HepG2 (cell line): ENCODE measurements around the gene OXLD1. TPM values are rescaled to one million over a fixed set of nuclear protein-coding genes. Genes with fewer than 3 reads are reported as not detected.

Experiments used
- ATAC-seq: fragments of 200-7000 bp; cut with Tn5 transposase; 3 replicates; pipeline ENCODE4 v1.9.1; 2020; ENCODE audit warnings: mild to moderate bottlenecking, moderate library complexity
- BruUV-seq: library from RNA; stranded (reverse); fragments of 400-500 nt; replicated peaks from 2 replicates; lab custom pipeline; 2021; lab: Mats Ljungman, UMichigan
- CTCF ChIA-PET: fragments of 300-600 bp; formaldehyde crosslinking; extraction: SDS; loops from one replicate; lab custom pipeline; 2021; ENCODE audit warnings: low total read pairs, inconsistent platforms, low intra/inter-chr PET ratio; lab: Yijun Ruan, JAX
- POLR2A ChIA-PET: fragments of 350-600 bp; sonication (Branson Sonifier 250); formaldehyde crosslinking; loops from one replicate; lab custom pipeline; 2020; ENCODE audit warnings: antibody characterized with exemption, inconsistent platforms; lab: Yijun Ruan, JAX
- DNase-seq: peaks from one replicate; pipeline ENCODE4 v3.0.0-alpha.2; 2015; ENCODE audit warnings: low spot score
- FAIRE-seq: peaks from 3 replicates; lab custom pipeline; 2011; peaks lifted over from hg19 to GRCh38; lab: Jason Lieb, UNC
- H2AFZ ChIP-seq: one replicate; pipeline ENCODE4 v1.6.1; 2011; ENCODE audit warnings: low read length, inconsistent platforms
- H3K27ac ChIP-seq: fragments of 300-600 bp; 3 replicates; pipeline ENCODE4 v1.8.0; 2011; ENCODE audit warnings: mixed run types, mild to moderate bottlenecking, mixed read lengths, low read length, inconsistent platforms; ENCODE audit not compliant: insufficient read depth; ENCODE audit errors: extremely low read length
- H3K27me3 ChIP-seq, 2 experiments: fragments of 200-600 bp in 1 of 2; 2 replicates in 1 of 2; 3 replicates in 1 of 2; pipeline versions ENCODE4 v1.6.0 to v1.8.0; 2011; ENCODE audit warnings: low read length in 2 of 2, mild to moderate bottlenecking in 2 of 2, moderate library complexity in 2 of 2, inconsistent platforms in 1 of 2; ENCODE audit not compliant: insufficient read depth in 2 of 2, control insufficient read depth in 1 of 2
- H3K36me3 ChIP-seq, 2 experiments: fragments of 200-600 bp in 1 of 2; replicated peaks in 1 of 2; 2 replicates in 1 of 2; 3 replicates in 1 of 2; pipeline versions ENCODE4 v1.5.1 to v1.8.0; 2011; ENCODE audit warnings: low read length in 2 of 2, inconsistent platforms in 1 of 2; ENCODE audit not compliant: insufficient read depth in 2 of 2, control insufficient read depth in 1 of 2
- H3K4me1 ChIP-seq: 2 replicates; pipeline ENCODE4 v1.5.1; 2012; ENCODE audit warnings: low read length, inconsistent platforms; ENCODE audit not compliant: insufficient read depth
- H3K4me2 ChIP-seq: 2 replicates; pipeline ENCODE4 v1.6.0; 2011; ENCODE audit warnings: low read depth, low read length, inconsistent platforms
- H3K4me3 ChIP-seq, 3 experiments: fragments of 200-600 bp in 1 of 3; sonication (generic), shearing (Covaris generic) in 1 of 3; replicated peaks in 1 of 3; 2 replicates each; pipeline ENCODE4 v1.5.1; 2011 to 2016; ENCODE audit warnings: low read length in 3 of 3, inconsistent platforms in 2 of 3, low read depth in 2 of 3, mild to moderate bottlenecking in 2 of 3, control low read depth in 1 of 3, mixed read lengths in 1 of 3; ENCODE audit not compliant: insufficient read depth in 1 of 3
- H3K79me2 ChIP-seq: one replicate; pipeline ENCODE4 v1.6.1; 2011; ENCODE audit warnings: low read length, inconsistent platforms; ENCODE audit not compliant: insufficient read depth
- H3K9ac ChIP-seq: 2 replicates; pipeline ENCODE4 v1.6.0; 2011; ENCODE audit warnings: mild to moderate bottlenecking, low read depth, low read length, inconsistent platforms; ENCODE audit not compliant: insufficient read depth
- H3K9me3 ChIP-seq: 2 replicates; pipeline ENCODE4 v1.5.1; 2012; ENCODE audit warnings: mild to moderate bottlenecking, low read length
- H4K20me1 ChIP-seq: 2 replicates; pipeline ENCODE4 v1.6.0; 2011; ENCODE audit warnings: inconsistent platforms, mild to moderate bottlenecking, low read length, moderate library complexity; ENCODE audit not compliant: insufficient read depth
- CBFB ChIP-seq: sonication (generic); formaldehyde crosslinking; IDR thresholded peaks from 2 replicates; pipeline ENCODE4 v1.4.0; 2020; ENCODE audit warnings: missing genetic modification reagents
- HDAC1 ChIP-seq: sonication (generic); formaldehyde crosslinking; IDR thresholded peaks from 2 replicates; pipeline ENCODE4 v1.5.1; 2020; ENCODE audit warnings: mild to moderate bottlenecking, missing genetic modification reagents
- KLF6 ChIP-seq: IDR thresholded peaks from 2 replicates; pipeline ENCODE4 v1.8.0; 2016; ENCODE audit warnings: missing biosample characterization, missing genetic modification reagents
- NBN ChIP-seq: fragments of 450-650 bp; conservative IDR thresholded peaks from 2 replicates; pipeline ENCODE4 v1.6.1; 2017
- NR2C2 ChIP-seq: sonication (generic); formaldehyde crosslinking; IDR thresholded peaks from 2 replicates; pipeline ENCODE4 v1.4.0; 2020; ENCODE audit warnings: missing genetic modification reagents, mild to moderate bottlenecking, moderate library complexity, borderline replicate concordance
- PAX8 ChIP-seq: sonication (generic); formaldehyde crosslinking; IDR thresholded peaks from 2 replicates; pipeline ENCODE4 v1.8.0; 2022; ENCODE audit warnings: mild to moderate bottlenecking, missing genetic modification reagents, borderline replicate concordance
- TP53 ChIP-seq: sonication (generic); formaldehyde crosslinking; conservative IDR thresholded peaks from 2 replicates; pipeline ENCODE4 v1.4.0; 2020; ENCODE audit warnings: missing genetic modification reagents
- ZNF496 ChIP-seq: sonication (generic); formaldehyde crosslinking; IDR thresholded peaks from 2 replicates; pipeline ENCODE4 v1.8.1; 2023; ENCODE audit warnings: mild to moderate bottlenecking, moderate library complexity, missing genetic modification reagents; ENCODE audit not compliant: insufficient replicate concordance
- ZNF530 ChIP-seq: sonication (generic); formaldehyde crosslinking; IDR thresholded peaks from 2 replicates; pipeline ENCODE4 v1.5.0; 2020; ENCODE audit warnings: low read depth, mild to moderate bottlenecking, missing genetic modification reagents
- ZNF547 ChIP-seq: sonication (generic); formaldehyde crosslinking; IDR thresholded peaks from 2 replicates; pipeline ENCODE4 v1.5.1; 2020; ENCODE audit warnings: mild to moderate bottlenecking, missing genetic modification reagents
- ZNF761 ChIP-seq: sonication (generic); formaldehyde crosslinking; conservative IDR thresholded peaks from 2 replicates; pipeline ENCODE4 v1.4.0; 2020; ENCODE audit warnings: mild to moderate bottlenecking, missing genetic modification reagents
- WGBS: methylation state at CpG from one replicate; pipeline ENCODE4 v1.1.6; 2017; ENCODE audit warnings: low lambda C conversion rate; 5-methylcytosine and 5-hydroxymethylcytosine counted together
- in situ Hi-C: cut with HindIII; loops from 2 replicates; pipeline ENCODE4 v1.10.0; 2017; ENCODE audit warnings: low pct_unique_long_range_greater_than_20kb; ENCODE audit not compliant: extremely low pct_ligation_motif_present
- intact Hi-C: fragments of 100-400 bp; cut with micrococcal nuclease; formaldehyde crosslinking; loops from one replicate; pipeline ENCODE4 v1.10.0; 2022; ENCODE audit not compliant: unreplicated experiment
- polyA plus RNA-seq, 8 experiments: library from polyadenylated mRNA; depleted of rRNA in 3 of 8; stranded (reverse) in 7 of 8; unstranded in 1 of 8; fragments of >200 nt; fragmentation: Illumina TruSeq in 4 of 8; extraction: Trizol in 4 of 8; gene quantifications; 2 replicates each; pipeline versions ENCODE4 v1.2.1 to v1.2.3, GENCODE V29; 2011 to 2016; ENCODE audit warnings: low read depth in 4 of 8, missing spikeins in 1 of 8, mixed read lengths in 1 of 8; ENCODE audit not compliant: insufficient read depth in 1 of 8
- total RNA-seq, 5 experiments: library from RNA; depleted of rRNA; stranded (reverse); fragments of >200 nt; fragmentation: Illumina TruSeq; extraction: Trizol; gene quantifications; 2 replicates each; pipeline ENCODE4 v1.2.3, GENCODE V29; 2016; ENCODE audit warnings: low read depth in 1 of 5
- TF ChIP-seq, protein P1 (sequence below): IDR thresholded peaks from 2 replicates; pipeline ENCODE4 v1.6.1; 2016; ENCODE audit warnings: low read depth, borderline replicate concordance
- TF ChIP-seq, protein P2 (sequence below): sonication (generic); formaldehyde crosslinking; IDR thresholded peaks from 2 replicates; pipeline ENCODE4 v1.8.1; 2023; ENCODE audit warnings: mild to moderate bottlenecking, moderate library complexity, missing genetic modification reagents
- TF ChIP-seq, protein P3 (sequence below): sonication (generic); formaldehyde crosslinking; IDR thresholded peaks from 2 replicates; pipeline ENCODE4 v1.4.0; 2020; ENCODE audit warnings: mild to moderate bottlenecking, missing genetic modification reagents

OXLD1 gene
- total and polyA plus RNA-seq, 2 of the 13 experiments (the other 11 are each of a cell fraction or from before 2014, with no cell fraction given): 27.1 to 37.5 TPM

DNA sequence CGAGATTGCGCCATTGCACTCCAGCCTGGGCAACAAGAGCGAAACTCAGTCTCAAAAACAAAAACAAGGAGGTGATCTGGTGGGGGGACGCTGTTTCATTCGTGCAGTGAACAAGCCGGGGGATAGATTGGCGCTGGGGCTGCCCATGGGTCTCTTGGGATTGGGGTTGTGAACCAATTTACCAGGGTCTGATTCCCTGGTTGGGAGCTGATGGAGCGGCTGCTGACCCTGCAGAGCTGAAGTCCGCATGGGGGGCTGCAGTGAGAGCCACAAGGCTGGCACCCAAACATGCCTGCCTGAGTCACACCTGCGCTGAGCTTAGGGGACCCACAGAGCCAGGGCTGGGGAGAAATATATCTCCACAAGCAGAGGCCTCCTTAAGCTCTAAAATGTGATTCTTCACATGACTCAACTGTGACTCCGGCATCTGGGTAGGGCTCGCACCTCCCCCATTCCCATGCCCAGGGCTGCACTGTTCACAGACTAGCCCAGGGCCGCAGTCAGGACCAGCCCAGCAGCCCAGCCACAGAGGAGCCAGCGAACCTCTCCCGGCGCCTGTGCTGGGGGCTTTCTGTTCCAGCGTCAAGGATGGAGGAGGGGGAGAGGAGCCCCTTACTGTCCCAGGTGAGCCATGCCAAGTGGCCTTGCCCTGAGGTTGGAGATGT, 24.4 kb downstream of the OXLD1 start:
- in situ Hi-C loops (no loop called here), intact Hi-C loops (no loop called here)
- Histone ChIP-seq H3K79me2 (no peaks in the 10 kb centered on the region), H3K4me3 (no peak overlapping the region; a peak in 1 of 6 replicates), H3K4me2 (no peak overlapping the region), H3K9me3 (no peaks in the 10 kb centered on the region), H3K36me3 (no peaks in the 10 kb centered on the region), H3K9ac (no peak overlapping the region), H3K27ac (no peak overlapping the region), H3K27me3 (0 out of 5 replicates have a peak, but pooled peaks cover 0 to 13% of the 10 kb centered on the region in 2 experiments), H4K20me1 (no peaks in the 10 kb centered on the region), H3K4me1 (peaks cover 6% of the 10 kb centered on the region), H2AFZ (no peak overlapping the region)
- ChIA-PET CTCF (no interaction called here), POLR2A (no interaction called here)
- no TSS peak for BruUV-seq
- ATAC-seq: no peak
- FAIRE-seq: no peak
- 73% methylated on average over 17 of the region's 17 CpGs for WGBS
- TF ChIP-seq NBN: no peak
- no peak for TF ChIP-seq ZNF530 (CRISPR knock-in tag)
- no peak for TF ChIP-seq HDAC1 (CRISPR knock-in tag)
- no peak for TF ChIP-seq KLF6 (CRISPR knock-in tag)
- no peak for TF ChIP-seq PAX8 (CRISPR knock-in tag)
- TF ChIP-seq ZNF547 (CRISPR knock-in tag): no peak
- TF ChIP-seq CBFB (CRISPR knock-in tag): no peak
- no peak for TF ChIP-seq ZNF496
- TF ChIP-seq, protein P1, sequence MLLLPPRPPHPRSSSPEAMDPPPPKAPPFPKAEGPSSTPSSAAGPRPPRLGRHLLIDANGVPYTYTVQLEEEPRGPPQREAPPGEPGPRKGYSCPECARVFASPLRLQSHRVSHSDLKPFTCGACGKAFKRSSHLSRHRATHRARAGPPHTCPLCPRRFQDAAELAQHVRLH (CRISPR knock-in tag): no peak
- no peak for TF ChIP-seq NR2C2 (CRISPR knock-in tag)
- TF ChIP-seq, protein P2, sequence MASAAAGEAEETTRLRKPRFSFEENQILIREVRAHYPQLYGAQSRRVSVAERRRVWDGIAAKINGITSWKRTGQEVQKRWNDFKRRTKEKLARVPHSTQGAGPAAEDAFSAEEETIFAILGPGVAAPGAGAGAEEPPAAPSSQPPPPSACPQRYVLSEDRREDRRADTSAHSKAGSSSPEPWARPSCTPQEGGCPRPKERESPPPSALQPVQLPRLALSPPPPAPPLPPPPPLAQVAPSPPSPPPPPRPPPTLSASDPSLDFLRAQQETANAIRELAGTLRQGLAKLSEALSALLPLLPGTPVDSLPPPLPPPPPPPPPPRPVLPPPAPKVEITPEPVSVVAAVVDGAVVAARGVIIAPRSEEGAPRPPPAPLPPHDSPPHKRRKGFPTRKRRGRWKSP (CRISPR knock-in tag): no peak
- TF ChIP-seq, protein P3, sequence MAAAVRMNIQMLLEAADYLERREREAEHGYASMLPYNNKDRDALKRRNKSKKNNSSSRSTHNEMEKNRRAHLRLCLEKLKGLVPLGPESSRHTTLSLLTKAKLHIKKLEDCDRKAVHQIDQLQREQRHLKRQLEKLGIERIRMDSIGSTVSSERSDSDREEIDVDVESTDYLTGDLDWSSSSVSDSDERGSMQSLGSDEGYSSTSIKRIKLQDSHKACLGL (CRISPR knock-in tag): no peak
- no peak for TF ChIP-seq TP53
- TF ChIP-seq ZNF761: no peak
- no peak for DNase-seq
